Kidney glomerular epithelial cell (primary cell): ENCODE measurements around the gene ABCA1.
A peak's percentile ranks its signal among the peaks of the same experiment; 100 is the strongest.

Experiments used
- DNase-seq: peaks from one replicate; lab custom pipeline; 2025; lab: John Stamatoyannopoulos, UW

Gene ABCA1

GRCh38 chr9:104800068-104800785, 127.7 kb downstream of the ABCA1 start:
- DNase-seq = no peak

GRCh38 chr9:104798209-104798995, 129.6 kb downstream of the ABCA1 start:
- no peak for DNase-seq

- no peak for DNase-seq
Observed at GRCh38 chr9:104795857-104796256, 132.1 kb downstream of the ABCA1 start.

GRCh38 chr9:104795082-104795481, 132.9 kb downstream of the ABCA1 start:
- no peak for DNase-seq

GRCh38 chr9:104794070-104794469, 133.9 kb downstream of the ABCA1 start:
- no peak for DNase-seq

GRCh38 chr9:104788251-104788650, 139.7 kb downstream of the ABCA1 start:
- no peak for DNase-seq

- no peak for DNase-seq
Observed at GRCh38 chr9:104787306-104788015, 140.5 kb downstream of the ABCA1 start.

- DNase-seq = no peak
Observed at GRCh38 chr9:104786293-104786692, 141.7 kb downstream of the ABCA1 start.

GRCh38 chr9:104784098-104784497, 143.9 kb downstream of the ABCA1 start:
- no peak for DNase-seq

GRCh38 chr9:104783588-104783987, 144.4 kb downstream of the ABCA1 start:
- no peak for DNase-seq

GRCh38 chr9:104780796-104781395, 147.1 kb downstream of the ABCA1 start:
- DNase-seq = peak; percentile 1

- no peak for DNase-seq
Observed at GRCh38 chr9:104779946-104780535, 147.9 kb downstream of the ABCA1 start.

GRCh38 chr9:104779334-104779733, 148.6 kb downstream of the ABCA1 start:
- DNase-seq = no peak

- no peak for DNase-seq
Observed at GRCh38 chr9:104778802-104779201, 149.2 kb downstream of the ABCA1 start.

- DNase-seq = no peak
Observed at GRCh38 chr9:104776797-104777196, 151.2 kb downstream of the ABCA1 start.

- no peak for DNase-seq
Observed at GRCh38 chr9:104775976-104776375, 152.0 kb downstream of the ABCA1 start.

GRCh38 chr9:104775574-104775936, 152.4 kb downstream of the ABCA1 start:
- no peak for DNase-seq

- DNase-seq = no peak
Observed at GRCh38 chr9:104774831-104775573, 153.0 kb downstream of the ABCA1 start.

GRCh38 chr9:104774132-104774531, 153.8 kb downstream of the ABCA1 start:
- no peak for DNase-seq

GRCh38 chr9:104772714-104773510, 155.0 kb downstream of the ABCA1 start:
- no peak for DNase-seq

- DNase-seq = no peak
Observed at GRCh38 chr9:104769655-104770054, 158.3 kb downstream of the ABCA1 start.
